Liver (tissue), 2 donors: ENCODE data around the gene PRKCH.

Experiments used
- GABPA ChIP-seq, 2 donors: IDR thresholded peaks in 1 of 2; conservative IDR thresholded peaks in 1 of 2; 2 replicates each; pipeline ENCODE4 v1.6.1; 2016; ENCODE audit warnings: antibody characterized with exemption in 2 of 2, mild to moderate bottlenecking in 1 of 2, moderate library complexity in 1 of 2
- TF ChIP-seq, protein P1 (sequence below): IDR thresholded peaks from 2 replicates; pipeline ENCODE4 v1.6.1; 2016; ENCODE audit warnings: antibody characterized with exemption, mild to moderate bottlenecking
- donor health status: healthy.

DNA sequence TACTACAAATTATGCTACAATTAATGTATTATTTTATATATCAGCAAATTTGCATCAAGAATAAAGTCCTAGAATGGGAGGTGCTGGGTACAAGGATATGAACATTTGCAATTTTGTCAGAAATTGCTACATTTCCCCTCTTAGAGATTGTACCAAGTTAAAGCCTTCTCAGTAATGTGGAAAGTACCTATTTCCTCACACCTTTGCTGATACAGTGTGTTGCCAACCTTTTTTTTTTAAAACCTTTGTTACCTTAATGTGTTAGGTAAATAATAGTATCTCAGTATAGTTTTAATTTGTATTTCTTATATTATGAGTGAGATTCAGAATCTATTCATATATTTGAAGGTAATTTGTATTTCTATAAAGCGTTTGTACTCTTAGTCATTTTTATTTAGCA, 278.6 kb downstream of the PRKCH start:
- TF ChIP-seq GABPA (IDR thresholded peaks at IDR 0.05 in 1 of 2, conservative IDR thresholded peaks at IDR 0.05 in 1 of 2): no peak
- TF ChIP-seq, protein P1, sequence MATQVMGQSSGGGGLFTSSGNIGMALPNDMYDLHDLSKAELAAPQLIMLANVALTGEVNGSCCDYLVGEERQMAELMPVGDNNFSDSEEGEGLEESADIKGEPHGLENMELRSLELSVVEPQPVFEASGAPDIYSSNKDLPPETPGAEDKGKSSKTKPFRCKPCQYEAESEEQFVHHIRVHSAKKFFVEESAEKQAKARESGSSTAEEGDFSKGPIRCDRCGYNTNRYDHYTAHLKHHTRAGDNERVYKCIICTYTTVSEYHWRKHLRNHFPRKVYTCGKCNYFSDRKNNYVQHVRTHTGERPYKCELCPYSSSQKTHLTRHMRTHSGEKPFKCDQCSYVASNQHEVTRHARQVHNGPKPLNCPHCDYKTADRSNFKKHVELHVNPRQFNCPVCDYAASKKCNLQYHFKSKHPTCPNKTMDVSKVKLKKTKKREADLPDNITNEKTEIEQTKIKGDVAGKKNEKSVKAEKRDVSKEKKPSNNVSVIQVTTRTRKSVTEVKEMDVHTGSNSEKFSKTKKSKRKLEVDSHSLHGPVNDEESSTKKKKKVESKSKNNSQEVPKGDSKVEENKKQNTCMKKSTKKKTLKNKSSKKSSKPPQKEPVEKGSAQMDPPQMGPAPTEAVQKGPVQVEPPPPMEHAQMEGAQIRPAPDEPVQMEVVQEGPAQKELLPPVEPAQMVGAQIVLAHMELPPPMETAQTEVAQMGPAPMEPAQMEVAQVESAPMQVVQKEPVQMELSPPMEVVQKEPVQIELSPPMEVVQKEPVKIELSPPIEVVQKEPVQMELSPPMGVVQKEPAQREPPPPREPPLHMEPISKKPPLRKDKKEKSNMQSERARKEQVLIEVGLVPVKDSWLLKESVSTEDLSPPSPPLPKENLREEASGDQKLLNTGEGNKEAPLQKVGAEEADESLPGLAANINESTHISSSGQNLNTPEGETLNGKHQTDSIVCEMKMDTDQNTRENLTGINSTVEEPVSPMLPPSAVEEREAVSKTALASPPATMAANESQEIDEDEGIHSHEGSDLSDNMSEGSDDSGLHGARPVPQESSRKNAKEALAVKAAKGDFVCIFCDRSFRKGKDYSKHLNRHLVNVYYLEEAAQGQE: no peak
